H9 (cell line): ENCODE measurements around the gene RNF215. TPM values are rescaled to one million over a fixed set of nuclear protein-coding genes. Genes with fewer than 3 reads are reported as not detected.

Experiments
- DNase-seq: peaks from one replicate; pipeline ENCODE4 v3.0.0-alpha.2; 2017
- H2AFZ ChIP-seq: one replicate; pipeline ENCODE4 v1.6.1; 2013; ENCODE audit warnings: mild to moderate bottlenecking, low read length, control low read depth, moderate library complexity
- H2AK5ac ChIP-seq: 2 replicates; pipeline ENCODE4 v1.6.1; 2013; ENCODE audit warnings: low read length, control low read depth, mixed read lengths; ENCODE audit not compliant: insufficient read length
- H2BK120ac ChIP-seq: one replicate; pipeline ENCODE4 v1.6.1; 2013; ENCODE audit warnings: low read depth, mild to moderate bottlenecking, low read length, control low read depth, inconsistent platforms; ENCODE audit not compliant: poor library complexity, severe bottlenecking
- H2BK12ac ChIP-seq: 2 replicates; pipeline ENCODE4 v1.6.1; 2013; ENCODE audit warnings: low read length, control low read depth, mixed read lengths, low read depth; ENCODE audit not compliant: insufficient read length
- H2BK15ac ChIP-seq: 2 replicates; pipeline ENCODE4 v1.6.1; 2013; ENCODE audit warnings: low read depth, low read length, control low read depth
- H2BK20ac ChIP-seq: one replicate; pipeline ENCODE4 v1.6.1; 2013; ENCODE audit warnings: low read depth, mild to moderate bottlenecking, low read length, control low read depth, inconsistent platforms; ENCODE audit not compliant: poor library complexity, severe bottlenecking
- H2BK5ac ChIP-seq: 2 replicates; pipeline ENCODE4 v1.6.1; 2013; ENCODE audit warnings: low read length, control low read depth, mixed read lengths; ENCODE audit not compliant: insufficient read length
- H3K14ac ChIP-seq: 2 replicates; pipeline ENCODE4 v1.6.1; 2013; ENCODE audit warnings: low read length, control low read depth; ENCODE audit not compliant: insufficient read depth
- H3K18ac ChIP-seq: 2 replicates; pipeline ENCODE4 v1.6.1; 2013; ENCODE audit warnings: low read depth, mild to moderate bottlenecking, mixed read lengths, low read length, control low read depth; ENCODE audit not compliant: insufficient read length
- H3K23ac ChIP-seq: 2 replicates; pipeline ENCODE4 v1.6.1; 2013; ENCODE audit warnings: low read length, control low read depth, mixed read lengths, low read depth; ENCODE audit not compliant: insufficient read length
- H3K23me2 ChIP-seq: 2 replicates; pipeline ENCODE4 v1.6.1; 2013; ENCODE audit warnings: low read depth, mild to moderate bottlenecking, mixed read lengths, low read length, control low read depth; ENCODE audit not compliant: insufficient read length, poor library complexity, severe bottlenecking
- H3K27ac ChIP-seq: 2 replicates; pipeline ENCODE4 v1.5.1; 2013; ENCODE audit warnings: low read length, control low read depth, mixed read lengths, low read depth; ENCODE audit not compliant: insufficient read length
- H3K27me3 ChIP-seq: 2 replicates; pipeline ENCODE4 v1.6.1; 2013; ENCODE audit warnings: low read length, control low read depth, inconsistent platforms; ENCODE audit not compliant: insufficient read depth
- H3K4ac ChIP-seq: 2 replicates; pipeline ENCODE4 v1.6.1; 2013; ENCODE audit warnings: low read depth, mild to moderate bottlenecking, control low read depth, inconsistent platforms, low read length, moderate library complexity
- H3K4me1 ChIP-seq: 2 replicates; pipeline ENCODE4 v1.6.1; 2013; ENCODE audit warnings: low read length, control low read depth, inconsistent platforms; ENCODE audit not compliant: insufficient read depth
- H3K4me2 ChIP-seq: 2 replicates; pipeline ENCODE4 v1.6.1; 2013; ENCODE audit warnings: low read length, control low read depth, mixed read lengths; ENCODE audit not compliant: insufficient read length, insufficient read depth
- H3K56ac ChIP-seq: 2 replicates; pipeline ENCODE4 v1.6.1; 2013; ENCODE audit warnings: low read depth, mild to moderate bottlenecking, mixed read lengths, low read length, control low read depth; ENCODE audit not compliant: insufficient read length
- H3K79me1 ChIP-seq: 2 replicates; pipeline ENCODE4 v1.6.1; 2013; ENCODE audit warnings: low read depth, mild to moderate bottlenecking, moderate library complexity, low read length, control low read depth, inconsistent platforms; ENCODE audit not compliant: insufficient read depth, poor library complexity, severe bottlenecking
- H3K79me2 ChIP-seq: 2 replicates; pipeline ENCODE4 v1.6.1; 2013; ENCODE audit warnings: low read length, control low read depth, inconsistent platforms; ENCODE audit not compliant: insufficient read depth
- H3K9ac ChIP-seq: 2 replicates; pipeline ENCODE4 v1.6.1; 2013; ENCODE audit warnings: low read length, control low read depth, mixed read lengths; ENCODE audit not compliant: insufficient read length; ENCODE audit errors: extremely low read depth
- H3K9me3 ChIP-seq: one replicate; pipeline ENCODE4 v1.6.1; 2013; ENCODE audit warnings: low read depth, low read length, inconsistent platforms; ENCODE audit not compliant: control insufficient read depth
- H3T11ph ChIP-seq: one replicate; pipeline ENCODE4 v1.6.1; 2013; ENCODE audit warnings: mild to moderate bottlenecking, low read length, control low read depth, inconsistent platforms
- H4K20me1 ChIP-seq: one replicate; pipeline ENCODE4 v1.6.1; 2013; ENCODE audit not compliant: control insufficient read depth, insufficient read length, insufficient read depth
- H4K5ac ChIP-seq: 2 replicates; pipeline ENCODE4 v1.6.1; 2013; ENCODE audit warnings: low read depth, mild to moderate bottlenecking, mixed read lengths, low read length, control low read depth; ENCODE audit not compliant: insufficient read length
- H4K8ac ChIP-seq: replicated peaks from 2 replicates; pipeline ENCODE4 v1.6.1; 2013; ENCODE audit warnings: low read length, control low read depth, mixed read lengths, low read depth; ENCODE audit not compliant: insufficient read length
- H4K91ac ChIP-seq: 2 replicates; pipeline ENCODE4 v1.6.1; 2013; ENCODE audit warnings: low read depth, mild to moderate bottlenecking, moderate library complexity, mixed read lengths, low read length, control low read depth; ENCODE audit not compliant: insufficient read length
- H3K27ac Mint-ChIP-seq, 3 experiments: 2 replicates in 2 of 3; 3 replicates in 1 of 3; pipeline ENCODE4 v1.8.0; 2020 to 2021; ENCODE audit warnings: mixed read lengths in 3 of 3, mild to moderate bottlenecking in 1 of 3, moderate library complexity in 1 of 3
- H3K27me3 Mint-ChIP-seq: 2 replicates; pipeline ENCODE4 v1.8.0; 2021; ENCODE audit warnings: low read depth, mild to moderate bottlenecking, moderate library complexity, mixed read lengths
- H3K36me3 Mint-ChIP-seq, 3 experiments: 2 replicates in 2 of 3; 3 replicates in 1 of 3; pipeline ENCODE4 v1.8.0; 2020 to 2021; ENCODE audit warnings: low read depth in 3 of 3, mixed read lengths in 3 of 3; ENCODE audit not compliant: insufficient read depth in 1 of 3
- H3K4me1 Mint-ChIP-seq, 2 experiments: 2 replicates each; pipeline ENCODE4 v1.8.0; 2020; ENCODE audit warnings: mixed read lengths in 2 of 2
- H3K4me3 Mint-ChIP-seq, 2 experiments: 2 replicates in 1 of 2; 3 replicates in 1 of 2; pipeline ENCODE4 v1.8.0; 2020 to 2021; ENCODE audit warnings: mild to moderate bottlenecking in 2 of 2, mixed read lengths in 2 of 2, moderate library complexity in 1 of 2
- H3K9me3 Mint-ChIP-seq, 2 experiments: 2 replicates in 1 of 2; 3 replicates in 1 of 2; pipeline ENCODE4 v1.8.0; 2020; ENCODE audit warnings: mild to moderate bottlenecking in 2 of 2, mixed read lengths in 2 of 2, moderate library complexity in 1 of 2
- CTCF ChIP-seq: fragments of 200-600 bp; sonication (generic); conservative IDR thresholded peaks from 3 replicates; pipeline ENCODE4 v1.8.0; 2021; ENCODE audit warnings: antibody characterized with exemption, mild to moderate bottlenecking
- WGBS: extraction: QIAGEN DNeasy Blood & Tissue Kit; methylation state at CpG from one replicate; pipeline ENCODE4 v1.1.7; 2013; ENCODE audit warnings: missing lambda C conversion rate, low lambda C conversion rate, mixed read lengths; ENCODE audit not compliant: insufficient read length; ENCODE audit errors: extremely low coverage; 5-methylcytosine and 5-hydroxymethylcytosine counted together
- total RNA-seq: library from RNA; stranded (reverse); gene quantifications from 2 replicates; pipeline ENCODE4 v1.2.1, GENCODE V29; 2021

Gene RNF215
- total RNA-seq, 1 experiment from 2014 or later: 24.5 TPM

DNA sequence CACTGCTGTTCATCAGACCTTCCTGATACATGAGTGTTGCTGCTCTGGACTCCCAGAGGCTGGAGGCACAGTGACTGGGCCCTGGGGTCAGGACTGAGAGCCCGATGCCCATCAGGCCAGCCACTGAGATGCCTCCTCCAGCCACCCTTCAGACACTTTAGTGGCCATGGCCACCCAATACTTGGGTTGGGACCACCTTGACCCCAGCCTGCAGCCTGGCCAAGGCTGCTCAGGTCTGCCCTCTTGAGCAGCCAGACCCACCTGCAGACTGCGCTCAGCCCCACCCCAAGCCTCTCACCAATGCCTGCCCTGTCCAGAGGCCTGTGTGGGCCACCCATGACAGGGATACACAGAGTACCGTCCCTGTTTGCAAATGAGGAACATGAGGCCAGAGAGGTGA, 4.2 kb downstream of the RNF215 start:
- H2AK5ac ChIP-seq: no peak overlapping the region
- WGBS: no CpG with 5 or more reads among the region's 3 CpGs
- H3K4ac ChIP-seq: no peak overlapping the region
- no peak overlapping the region for H4K5ac ChIP-seq
- Mint-ChIP-seq H3K4me1 (peaks cover 8 to 12% of the 10 kb centered on the region in 2 experiments), H3K4me3 (no peak overlapping the region), H3K9me3 (peaks cover 0 to 3% of the 10 kb centered on the region in 2 experiments; a peak in 1 of 5 replicates), H3K36me3 (peaks cover 2 to 33% (median 29%) of the 10 kb centered on the region in 3 experiments; a peak in 6 of 7 replicates), H3K27me3 (peaks cover 4% of the 10 kb centered on the region), H3K27ac (no peak overlapping the region)
- no peaks in the 10 kb centered on the region for H4K20me1 ChIP-seq
- H3K79me1 ChIP-seq: no peaks in the 10 kb centered on the region
- H2BK15ac ChIP-seq: no peak overlapping the region
- H2AFZ ChIP-seq: no peak overlapping the region
- H2BK120ac ChIP-seq: no peak overlapping the region
- no peak overlapping the region for H3T11ph ChIP-seq
- H2BK20ac ChIP-seq: no peak overlapping the region
- no peaks in the 10 kb centered on the region for H3K79me2 ChIP-seq
- H4K91ac ChIP-seq: no peak overlapping the region
- H3K14ac ChIP-seq: no peak overlapping the region
- H2BK5ac ChIP-seq: no peak overlapping the region
- DNase-seq: no peak
- H3K9ac ChIP-seq: no peak overlapping the region
- no peaks in the 10 kb centered on the region for H3K4me1 ChIP-seq
- H3K18ac ChIP-seq: no peak overlapping the region
- no peaks in the 10 kb centered on the region for H3K9me3 ChIP-seq
- no peak for TF ChIP-seq CTCF
- H4K8ac ChIP-seq: no peak overlapping the region
- H3K56ac ChIP-seq: no peak overlapping the region
- peaks cover 6% of the 10 kb centered on the region for H3K23me2 ChIP-seq
- no peak overlapping the region for H3K4me2 ChIP-seq
- no peak overlapping the region for H3K27ac ChIP-seq
- H3K23ac ChIP-seq: no peak overlapping the region
- no peak overlapping the region for H2BK12ac ChIP-seq
- H3K27me3 ChIP-seq: no peaks in the 10 kb centered on the region
